ENCODE data around the gene VAV3.

Gene VAV3

DNA sequence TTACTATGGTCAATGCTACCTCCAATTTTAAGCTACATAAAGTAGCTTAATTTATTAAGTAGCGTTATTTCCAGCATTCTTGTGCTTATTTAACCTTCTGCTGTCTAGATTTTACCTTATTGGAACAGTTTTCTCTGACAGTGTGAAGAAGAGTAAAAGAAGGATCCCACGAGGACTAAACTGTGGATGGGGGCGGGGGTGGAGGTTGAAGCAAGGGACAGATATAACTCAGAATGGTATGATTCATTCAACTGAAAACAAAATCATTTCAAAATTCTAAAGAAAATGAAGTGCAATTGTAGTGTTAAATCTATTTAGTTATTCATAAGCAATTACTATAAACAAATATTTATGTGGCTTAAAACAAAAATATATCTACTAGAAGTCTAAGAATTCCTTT is 11.5 kb upstream of the VAV3 start:
- in situ Hi-C loops (cut with HindIII; ENCODE audit: low pct_ligation_motif_present, low pct_unique_long_range_greater_than_20kb, low sequenced_read_pairs), result no loop called here
- DNase-seq, result no peak

DNA sequence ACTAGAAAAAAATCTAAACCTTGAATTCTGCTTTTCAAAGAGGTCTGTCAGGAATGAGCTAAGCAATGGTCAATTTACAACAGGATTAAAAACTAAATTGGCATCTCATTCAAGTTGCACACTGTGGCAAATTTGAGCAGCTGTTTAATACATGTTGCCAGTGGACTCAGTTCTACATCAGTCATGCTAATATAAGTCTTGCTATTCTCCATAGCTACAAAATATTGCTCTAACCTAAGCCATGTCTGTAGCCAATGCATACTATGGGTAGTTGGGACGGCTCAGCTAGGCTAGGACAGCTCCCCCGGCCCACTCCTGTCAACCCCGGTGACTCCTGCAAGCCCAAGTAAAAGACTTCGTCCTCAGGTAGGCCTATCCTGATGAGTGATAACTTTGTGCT is 10.9 kb upstream of the VAV3 start:
- no peak for DNase-seq
- in situ Hi-C loops (cut with HindIII; ENCODE audit: low pct_ligation_motif_present, low pct_unique_long_range_greater_than_20kb, low sequenced_read_pairs), result no loop called here

- in situ Hi-C loops (cut with HindIII; ENCODE audit: low pct_ligation_motif_present, low pct_unique_long_range_greater_than_20kb, low sequenced_read_pairs), result no loop called here
- DNase-seq, result no peak
Observed at GRCh38 chr1:107974090-107974489, 9.1 kb upstream of the VAV3 start.

DNA sequence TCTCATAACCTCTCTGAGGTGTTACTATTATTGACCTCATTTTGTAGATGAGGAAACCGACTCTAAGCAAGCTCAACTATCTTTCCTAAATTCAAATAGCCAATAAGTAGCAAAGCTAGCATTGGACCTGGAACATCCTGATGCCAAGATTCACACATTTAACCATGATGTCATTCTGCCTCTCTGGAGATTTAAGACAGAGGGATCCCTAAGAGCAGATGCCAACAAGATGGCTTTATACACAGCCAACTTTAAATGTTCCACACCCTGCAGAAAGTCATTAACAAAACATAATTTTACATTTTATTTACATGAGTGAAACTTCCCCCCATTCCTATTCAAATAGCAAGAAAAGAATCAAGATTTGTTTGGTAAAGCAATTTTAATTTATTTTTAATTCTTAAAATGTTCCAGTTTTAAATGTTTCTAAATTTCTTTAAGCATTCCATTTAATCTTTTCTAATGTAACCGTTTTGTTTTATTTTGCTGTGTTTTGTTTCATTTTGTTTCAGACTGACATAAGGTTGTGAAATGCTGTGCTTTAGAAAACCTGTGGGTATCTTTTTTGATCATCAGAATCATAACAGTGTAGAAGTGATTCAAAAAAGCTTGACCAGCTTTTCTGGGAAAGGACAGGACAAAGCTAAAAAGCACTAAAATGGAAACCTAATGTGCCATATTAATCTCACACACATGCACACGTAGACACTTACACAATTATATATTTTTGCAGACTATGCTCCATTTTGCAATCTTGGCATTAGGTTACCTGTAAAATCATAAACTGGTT is 7.6 kb upstream of the VAV3 start:
- in situ Hi-C loops (cut with HindIII; ENCODE audit: low pct_ligation_motif_present, low pct_unique_long_range_greater_than_20kb, low sequenced_read_pairs), result no loop called here
- DNase-seq, result no peak

- in situ Hi-C loops (cut with HindIII; ENCODE audit: low pct_ligation_motif_present, low pct_unique_long_range_greater_than_20kb, low sequenced_read_pairs), result no loop called here
- DNase-seq, result no peak
Observed at GRCh38 chr1:107966550-107966949, 1.6 kb upstream of the VAV3 start.

GRCh38 chr1:107964336-107965109 is 457 bp downstream of the VAV3 start:
- peak; percentile 4 for DNase-seq

GRCh38 chr1:107963601-107964335 is 1.2 kb downstream of the VAV3 start:
- in situ Hi-C loops (cut with HindIII; ENCODE audit: low pct_ligation_motif_present, low pct_unique_long_range_greater_than_20kb, low sequenced_read_pairs), result no loop called here
- DNase-seq, result no peak

More at GRCh38 chr1:107964336-107965109, 457 bp downstream of the VAV3 start:
- in situ Hi-C loops (cut with HindIII; ENCODE audit: low pct_ligation_motif_present, low pct_unique_long_range_greater_than_20kb, low sequenced_read_pairs), result no loop called here

DNA sequence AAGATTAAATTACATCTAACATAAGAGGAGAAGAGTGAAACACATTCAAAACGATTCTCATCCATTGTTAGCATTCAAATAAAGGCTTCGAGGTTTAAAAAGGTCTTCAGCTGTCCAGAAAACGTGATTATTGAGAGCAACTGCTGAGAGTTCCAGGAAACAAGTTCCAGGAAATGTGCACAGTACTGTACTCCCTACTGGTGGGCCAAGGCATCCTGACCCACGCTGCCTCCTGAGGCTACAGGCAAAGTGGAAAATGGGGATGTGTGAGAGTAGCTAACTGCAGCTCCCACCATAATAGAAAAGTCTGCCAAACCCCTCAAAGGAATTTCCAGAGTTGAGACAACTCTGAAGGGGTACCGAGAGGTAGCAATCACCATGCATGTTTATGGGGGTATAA is 2.0 kb downstream of the VAV3 start:
- no peak for DNase-seq
- in situ Hi-C loops (cut with HindIII; ENCODE audit: low pct_ligation_motif_present, low pct_unique_long_range_greater_than_20kb, low sequenced_read_pairs), result no loop called here

DNA sequence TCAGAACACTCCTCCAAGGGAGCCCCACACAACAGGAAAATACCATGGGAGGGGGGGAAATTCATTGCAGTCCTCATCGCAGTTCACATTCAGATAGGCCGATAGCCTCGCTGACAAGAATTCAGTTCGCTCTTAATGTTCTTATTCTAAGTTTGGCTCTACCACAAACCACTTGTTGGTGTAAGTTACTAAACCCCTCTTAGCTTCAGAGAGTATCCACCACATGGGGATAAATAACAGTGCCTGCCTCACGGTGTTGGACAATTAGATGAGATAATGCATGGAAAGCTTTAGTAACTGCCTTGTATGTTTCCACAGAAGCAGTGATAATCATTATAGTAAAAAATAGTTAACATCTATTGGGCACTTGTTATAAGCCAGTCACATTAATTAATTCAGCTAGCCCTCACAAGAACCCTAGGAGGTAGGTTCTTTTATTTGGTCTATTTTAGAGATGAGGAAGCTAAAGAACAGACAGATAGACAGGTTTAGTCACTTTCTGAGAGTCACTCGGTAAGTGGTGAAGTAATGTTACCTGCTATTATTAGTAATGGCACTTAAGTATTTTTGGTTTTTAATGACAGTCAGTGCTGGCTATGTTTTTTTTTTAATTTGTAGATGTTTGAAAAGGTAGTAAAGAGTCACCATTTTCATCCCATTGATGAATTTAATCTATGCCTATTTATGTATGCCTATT is 10.1 kb downstream of the VAV3 start:
- in situ Hi-C loops (cut with HindIII; ENCODE audit: low pct_ligation_motif_present, low pct_unique_long_range_greater_than_20kb, low sequenced_read_pairs), result no loop called here
- no peak for DNase-seq

GRCh38 chr1:107954126-107954525 is 10.9 kb downstream of the VAV3 start:
- DNase-seq, result no peak
- in situ Hi-C loops (cut with HindIII; ENCODE audit: low pct_ligation_motif_present, low pct_unique_long_range_greater_than_20kb, low sequenced_read_pairs), result no loop called here

- DNase-seq, result no peak
- in situ Hi-C loops (cut with HindIII; ENCODE audit: low pct_ligation_motif_present, low pct_unique_long_range_greater_than_20kb, low sequenced_read_pairs), result no loop called here
Observed at GRCh38 chr1:107953556-107953955, 11.4 kb downstream of the VAV3 start.

GRCh38 chr1:107952989-107953388 is 12.0 kb downstream of the VAV3 start:
- in situ Hi-C loops (cut with HindIII; ENCODE audit: low pct_ligation_motif_present, low pct_unique_long_range_greater_than_20kb, low sequenced_read_pairs), result no loop called here
- DNase-seq, result no peak

DNA sequence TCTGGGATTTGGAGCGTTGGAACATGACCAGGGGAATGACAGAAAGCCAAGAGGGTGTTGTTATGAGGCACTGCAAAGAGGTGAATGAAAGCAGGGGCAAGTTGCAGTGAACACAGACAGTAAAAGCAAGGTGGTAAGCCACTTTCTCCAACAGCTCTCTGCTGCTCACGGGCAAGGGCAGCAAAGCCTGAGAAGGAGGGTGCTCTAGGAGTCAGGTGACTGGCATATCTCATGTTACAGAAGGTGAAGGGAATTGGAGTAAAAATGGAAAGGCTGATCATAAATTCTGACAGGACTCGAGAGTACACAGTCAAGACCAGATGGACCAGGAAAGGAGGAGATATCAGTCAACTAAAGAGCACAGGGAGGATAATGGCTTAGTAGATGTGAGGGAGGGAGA is 14.5 kb downstream of the VAV3 start:
- DNase-seq, result no peak
- in situ Hi-C loops (cut with HindIII; ENCODE audit: low pct_ligation_motif_present, low pct_unique_long_range_greater_than_20kb, low sequenced_read_pairs), result no loop called here

DNA sequence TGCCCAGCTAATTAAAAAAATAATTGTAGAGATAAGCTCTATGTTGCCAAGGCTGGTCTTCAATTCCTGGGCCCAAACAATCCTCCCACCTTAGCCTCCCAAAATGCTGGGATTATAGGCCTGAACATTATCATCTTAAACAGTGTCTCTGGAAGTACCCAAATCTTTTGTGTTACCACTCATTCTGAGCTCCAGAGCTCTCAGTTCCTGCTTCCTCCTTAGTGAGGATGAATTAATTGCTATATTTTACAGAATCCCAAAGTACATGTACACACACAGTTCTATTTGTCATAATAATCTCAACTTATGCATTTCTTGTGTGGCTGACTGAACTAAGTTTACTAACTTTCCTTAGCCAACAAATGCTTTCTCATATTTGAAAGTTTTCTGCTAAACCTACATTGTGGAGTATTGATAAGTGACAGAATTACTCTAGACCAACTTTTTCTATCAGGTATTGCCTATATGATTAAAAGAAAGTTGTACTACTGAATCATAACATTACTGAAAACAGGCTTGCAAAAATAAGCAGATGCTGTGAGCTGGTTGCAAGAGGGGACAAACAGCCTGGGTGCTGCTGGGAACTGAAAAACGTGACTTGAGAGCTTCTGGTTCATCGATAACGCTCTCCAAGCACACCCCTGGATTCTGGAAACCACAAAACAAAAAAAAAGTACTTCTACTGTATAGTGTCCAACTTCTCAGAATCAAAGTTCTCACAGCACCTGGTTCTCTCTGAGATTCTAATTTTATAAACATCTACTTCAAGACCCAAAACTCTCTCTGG is 15.3 kb downstream of the VAV3 start:
- in situ Hi-C loops (cut with HindIII; ENCODE audit: low pct_ligation_motif_present, low pct_unique_long_range_greater_than_20kb, low sequenced_read_pairs), result no loop called here

DNA sequence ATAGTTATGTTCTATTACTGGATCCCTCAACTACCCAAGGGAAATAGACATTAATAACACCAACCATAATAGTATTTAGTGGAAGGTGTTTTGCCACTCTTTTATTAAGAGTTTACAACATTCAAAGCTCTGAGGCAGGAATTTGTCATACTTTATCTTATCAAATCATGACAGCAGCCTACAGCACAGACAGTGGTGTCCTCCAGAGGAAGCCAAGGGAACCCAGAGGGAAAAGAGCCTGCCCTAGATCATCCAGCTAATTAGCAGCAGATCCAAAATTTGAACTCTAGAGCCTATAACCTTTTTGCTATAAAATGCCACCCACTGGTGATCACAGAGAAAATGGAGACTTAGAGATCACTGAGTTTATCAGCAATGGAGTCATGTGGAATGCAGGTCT is 18.2 kb downstream of the VAV3 start:
- in situ Hi-C loops (cut with HindIII; ENCODE audit: low pct_ligation_motif_present, low pct_unique_long_range_greater_than_20kb, low sequenced_read_pairs), result no loop called here
- no peak for DNase-seq

More for the DNA sequence above, 15.3 kb downstream of the VAV3 start:
- DNase-seq, result no peak

- no peak for DNase-seq
- in situ Hi-C loops (cut with HindIII; ENCODE audit: low pct_ligation_motif_present, low pct_unique_long_range_greater_than_20kb, low sequenced_read_pairs), result no loop called here
Observed at GRCh38 chr1:107943694-107944093, 21.3 kb downstream of the VAV3 start.

GRCh38 chr1:107942814-107943213 is 22.2 kb downstream of the VAV3 start:
- in situ Hi-C loops (cut with HindIII; ENCODE audit: low pct_ligation_motif_present, low pct_unique_long_range_greater_than_20kb, low sequenced_read_pairs), result no loop called here
- no peak for DNase-seq

GRCh38 chr1:107941531-107941930 is 23.4 kb downstream of the VAV3 start:
- no peak for DNase-seq
- in situ Hi-C loops (cut with HindIII; ENCODE audit: low pct_ligation_motif_present, low pct_unique_long_range_greater_than_20kb, low sequenced_read_pairs), result no loop called here
